ENCODE measurements around the gene CDK5R1. TPM values are rescaled to one million over a fixed set of nuclear protein-coding genes. Genes with fewer than 3 reads are reported as not detected.

Gene CDK5R1
- total and polyA plus RNA-seq, 2 donors (not counting 3 experiments of a cell fraction or from before 2014, with no cell fraction given): 1.6 to 3.9 TPM

DNA sequence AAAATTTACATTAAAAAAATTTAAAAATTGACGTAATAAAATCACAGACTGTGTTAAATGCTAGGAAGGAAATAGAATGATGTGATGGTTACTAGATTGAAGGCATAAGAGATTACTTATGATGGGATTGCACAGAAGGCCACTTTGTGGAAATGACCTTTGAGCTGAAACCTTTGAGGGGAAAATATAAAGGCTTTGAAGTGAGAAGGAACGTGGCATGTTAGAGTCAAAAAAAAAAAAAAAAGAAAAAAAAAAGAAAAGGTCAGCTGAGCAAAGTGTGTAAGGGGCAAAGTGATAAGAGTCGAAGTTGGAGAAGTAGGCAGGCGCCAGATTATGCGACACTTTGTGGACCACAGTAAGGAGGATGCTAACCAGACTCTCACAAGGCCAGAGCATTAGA, 46.1 kb upstream of the CDK5R1 start:
- BruUV-seq (replicated peaks): no TSS peak
- Histone ChIP-seq H3K79me2 (ENCODE audit: control insufficient read depth, insufficient read depth, low read length) (peaks cover 13% of the 10 kb centered on the region), H3K4me1 (ENCODE audit: control insufficient read depth, extremely low read depth, insufficient read depth, low read length) (peaks cover 11% of the 10 kb centered on the region), H3K4me3 (replicated peaks in 1 of 3; ENCODE audit: insufficient read depth in 1 of 3, low read depth in 1 of 3, low read length in 3 of 3) (no peak overlapping the region), H3K9me3 (replicated peaks; ENCODE audit: control insufficient read depth, insufficient read depth, low read length) (no peaks in the 10 kb centered on the region), H3K27me3 (ENCODE audit: control insufficient read depth in 2 of 2, insufficient read depth in 2 of 2, low read length in 2 of 2) (peaks cover 10 to 11% of the 10 kb centered on the region in 2 experiments), H3K9me1 (replicated peaks; ENCODE audit: control insufficient read depth, extremely low read depth, insufficient read depth, low read length) (no peaks in the 10 kb centered on the region), H2AFZ (ENCODE audit: low read depth, low read length) (no peak overlapping the region), H3K36me3 (ENCODE audit: control insufficient read depth in 2 of 2, extremely low read depth in 1 of 2, insufficient read depth in 2 of 2, low read length in 2 of 2) (no peaks in the 10 kb centered on the region), H4K20me1 (replicated peaks; ENCODE audit: control insufficient read depth, extremely low read depth, insufficient read depth, low read length) (no peaks in the 10 kb centered on the region), H3K27ac (ENCODE audit: insufficient read depth, low read depth, low read length) (no peak overlapping the region), H3K9ac (replicated peaks; ENCODE audit: extremely low read depth, insufficient read depth, low read length) (no peak overlapping the region), H3K4me2 (ENCODE audit: insufficient read depth, low read length) (no peak overlapping the region)
- DNase-seq (ENCODE audit: low read depth, low spot score) (no peak), FAIRE-seq (no peak)
- TF ChIP-seq, protein P1, sequence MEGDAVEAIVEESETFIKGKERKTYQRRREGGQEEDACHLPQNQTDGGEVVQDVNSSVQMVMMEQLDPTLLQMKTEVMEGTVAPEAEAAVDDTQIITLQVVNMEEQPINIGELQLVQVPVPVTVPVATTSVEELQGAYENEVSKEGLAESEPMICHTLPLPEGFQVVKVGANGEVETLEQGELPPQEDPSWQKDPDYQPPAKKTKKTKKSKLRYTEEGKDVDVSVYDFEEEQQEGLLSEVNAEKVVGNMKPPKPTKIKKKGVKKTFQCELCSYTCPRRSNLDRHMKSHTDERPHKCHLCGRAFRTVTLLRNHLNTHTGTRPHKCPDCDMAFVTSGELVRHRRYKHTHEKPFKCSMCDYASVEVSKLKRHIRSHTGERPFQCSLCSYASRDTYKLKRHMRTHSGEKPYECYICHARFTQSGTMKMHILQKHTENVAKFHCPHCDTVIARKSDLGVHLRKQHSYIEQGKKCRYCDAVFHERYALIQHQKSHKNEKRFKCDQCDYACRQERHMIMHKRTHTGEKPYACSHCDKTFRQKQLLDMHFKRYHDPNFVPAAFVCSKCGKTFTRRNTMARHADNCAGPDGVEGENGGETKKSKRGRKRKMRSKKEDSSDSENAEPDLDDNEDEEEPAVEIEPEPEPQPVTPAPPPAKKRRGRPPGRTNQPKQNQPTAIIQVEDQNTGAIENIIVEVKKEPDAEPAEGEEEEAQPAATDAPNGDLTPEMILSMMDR (IDR thresholded peaks at IDR 0.05; ENCODE audit: extremely low read depth in 1 of 2, insufficient read depth in 1 of 2, low read depth in 1 of 2, low read length in 2 of 2): no peak
- TF ChIP-seq EZH2 (IDR thresholded peaks at IDR 0.05; ENCODE audit: borderline replicate concordance, low read depth, low read length, severe bottlenecking) (no peak), FOS (IDR thresholded peaks at IDR 0.05; ENCODE audit: borderline replicate concordance, insufficient read depth, low read length) (no peak)
- dilution Hi-C loops (cut with MboI; ENCODE audit: extremely low pct_ligation_motif_present, low sequenced_read_pairs): no loop called here
- ChIA-PET CTCF (interaction anchor here (0.6 to 1.4 kb wide), 2 partner anchors 8 to 235 kb away, joined by 3 read pairs; no protein-coding TSS in a partner anchor), POLR2A (no interaction called here)
- intact Hi-C loops (cut with micrococcal nuclease): no loop called here

DNA sequence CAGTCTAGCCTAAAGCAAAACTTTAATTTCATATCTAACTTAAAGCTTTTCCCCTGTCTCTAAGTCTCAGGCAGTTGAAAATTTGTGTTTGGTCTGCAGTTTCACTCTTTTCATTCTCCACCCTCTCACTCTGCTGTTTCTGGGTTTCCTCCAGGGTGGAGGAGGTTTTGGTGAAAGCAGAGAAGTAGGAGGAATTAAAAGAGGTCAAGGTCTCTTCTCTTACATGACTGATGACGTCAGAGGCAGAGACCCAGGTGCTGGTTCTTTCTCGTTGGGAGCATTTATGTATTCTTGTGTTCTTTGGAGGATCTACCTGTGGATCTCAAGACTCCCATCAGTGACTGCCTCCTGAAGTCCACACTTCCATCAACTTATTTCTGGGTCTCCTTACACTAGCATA, 44.9 kb upstream of the CDK5R1 start:
- TF ChIP-seq MYC (IDR thresholded peaks at IDR 0.05; ENCODE audit: low read depth, low read length) (no peak), POLR2AphosphoS5 (IDR thresholded peaks at IDR 0.05; ENCODE audit: insufficient read depth, low read depth, low read length) (no peak), GATA2 (IDR thresholded peaks at IDR 0.05; ENCODE audit: insufficient read depth, insufficient read length, low read depth, low read length) (no peak), EZH2 (IDR thresholded peaks at IDR 0.05; ENCODE audit: borderline replicate concordance, low read depth, low read length, severe bottlenecking) (no peak), FOS (IDR thresholded peaks at IDR 0.05; ENCODE audit: borderline replicate concordance, insufficient read depth, low read length) (no peak), MAX (IDR thresholded peaks at IDR 0.05; ENCODE audit: insufficient read depth, insufficient read length) (no peak), POLR2A (IDR thresholded peaks at IDR 0.05; ENCODE audit: low read depth, low read length) (no peak), JUN (IDR thresholded peaks at IDR 0.05; ENCODE audit: borderline replicate concordance, insufficient read depth, insufficient read length, low read depth) (no peak)
- TF ChIP-seq, protein P1 (IDR thresholded peaks at IDR 0.05; ENCODE audit: extremely low read depth in 1 of 2, insufficient read depth in 1 of 2, low read depth in 1 of 2, low read length in 2 of 2): no peak
- H2AFZ ChIP-seq (ENCODE audit: low read depth, low read length): no peak overlapping the region
- H3K9ac ChIP-seq (replicated peaks; ENCODE audit: extremely low read depth, insufficient read depth, low read length): no peak overlapping the region
- no TSS peak for BruUV-seq (replicated peaks)
- H3K4me1 ChIP-seq (ENCODE audit: control insufficient read depth, extremely low read depth, insufficient read depth, low read length): peaks cover 18% of the 10 kb centered on the region
- no peaks in the 10 kb centered on the region for H4K20me1 ChIP-seq (replicated peaks; ENCODE audit: control insufficient read depth, extremely low read depth, insufficient read depth, low read length)
- H3K27ac ChIP-seq (ENCODE audit: insufficient read depth, low read depth, low read length): no peak overlapping the region
- H3K27me3 ChIP-seq (ENCODE audit: control insufficient read depth in 2 of 2, insufficient read depth in 2 of 2, low read length in 2 of 2): peaks cover 10 to 11% of the 10 kb centered on the region in 2 experiments
- no peaks in the 10 kb centered on the region for H3K36me3 ChIP-seq (ENCODE audit: control insufficient read depth in 2 of 2, extremely low read depth in 1 of 2, insufficient read depth in 2 of 2, low read length in 2 of 2)
- POLR2A ChIA-PET: no interaction called here
- H3K79me2 ChIP-seq (ENCODE audit: control insufficient read depth, insufficient read depth, low read length): peaks cover 25% of the 10 kb centered on the region
- no peak overlapping the region for H3K4me3 ChIP-seq (replicated peaks in 1 of 3; ENCODE audit: insufficient read depth in 1 of 3, low read depth in 1 of 3, low read length in 3 of 3)
- H3K4me2 ChIP-seq (ENCODE audit: insufficient read depth, low read length): no peak overlapping the region
- FAIRE-seq (no peak), DNase-seq (ENCODE audit: low read depth, low spot score) (no peak)
- no peaks in the 10 kb centered on the region for H3K9me1 ChIP-seq (replicated peaks; ENCODE audit: control insufficient read depth, extremely low read depth, insufficient read depth, low read length)
- dilution Hi-C loops (cut with MboI; ENCODE audit: extremely low pct_ligation_motif_present, low sequenced_read_pairs) (no loop called here), intact Hi-C loops (cut with micrococcal nuclease) (no loop called here)
- CTCF ChIA-PET: no interaction called here
- H3K9me3 ChIP-seq (replicated peaks; ENCODE audit: control insufficient read depth, insufficient read depth, low read length): no peaks in the 10 kb centered on the region

Measured in endothelial cell of umbilical vein (primary cell).